HepG2 (cell line): Measurements from ENCODE around the gene ANKRD10. TPM values are rescaled to one million over a fixed set of nuclear protein-coding genes. Genes with fewer than 3 reads are reported as not detected.

Experiments
- ATF7 ChIP-seq, 2 experiments: fragments of 450-650 bp in 1 of 2; sonication (generic) in 1 of 2; formaldehyde crosslinking in 1 of 2; IDR thresholded peaks; 2 replicates each; pipeline versions ENCODE4 v1.4.0 to v1.6.1; 2016 to 2020; ENCODE audit warnings: antibody characterized with exemption in 1 of 2, mild to moderate bottlenecking in 1 of 2, missing genetic modification reagents in 1 of 2
- JUND ChIP-seq: sonication (generic); formaldehyde crosslinking; IDR thresholded peaks from 2 replicates; pipeline ENCODE4 v1.8.0; 2022; ENCODE audit warnings: mild to moderate bottlenecking, missing genetic modification reagents
- KDM6A ChIP-seq: IDR thresholded peaks from 2 replicates; pipeline ENCODE4 v1.6.1; 2016; ENCODE audit warnings: low read depth
- MED8 ChIP-seq: sonication (generic); formaldehyde crosslinking; IDR thresholded peaks from 2 replicates; pipeline ENCODE4 v1.8.1; 2023; ENCODE audit warnings: mild to moderate bottlenecking, missing genetic modification reagents; ENCODE audit not compliant: insufficient replicate concordance
- MTF2 ChIP-seq: sonication (generic); formaldehyde crosslinking; IDR thresholded peaks from 2 replicates; pipeline ENCODE4 v1.5.0; 2020; ENCODE audit warnings: missing genetic modification reagents, borderline replicate concordance
- NFE2L1 ChIP-seq: sonication (generic); formaldehyde crosslinking; IDR thresholded peaks from 2 replicates; pipeline ENCODE4 v1.4.0; 2020; ENCODE audit warnings: missing genetic modification reagents, mild to moderate bottlenecking, borderline replicate concordance
- PAXIP1 ChIP-seq: sonication (generic); formaldehyde crosslinking; conservative IDR thresholded peaks from 2 replicates; pipeline ENCODE4 v1.4.0; 2020; ENCODE audit warnings: mild to moderate bottlenecking, missing genetic modification reagents, moderate library complexity
- PHF8 ChIP-seq: sonication (generic); formaldehyde crosslinking; IDR thresholded peaks from 2 replicates; pipeline ENCODE4 v1.5.0; 2020; ENCODE audit warnings: missing genetic modification reagents
- SIN3A ChIP-seq: IDR thresholded peaks from 2 replicates; pipeline ENCODE4 v1.6.1; 2011; ENCODE audit warnings: low read depth, mild to moderate bottlenecking, control low read depth, low read length, borderline replicate concordance
- TARDBP ChIP-seq: sonication (generic); formaldehyde crosslinking; IDR thresholded peaks from 2 replicates; pipeline ENCODE4 v1.8.0; 2022; ENCODE audit warnings: mild to moderate bottlenecking, missing genetic modification reagents
- THAP7 ChIP-seq: sonication (generic); formaldehyde crosslinking; IDR thresholded peaks from 2 replicates; pipeline ENCODE4 v1.8.1; 2023; ENCODE audit warnings: mild to moderate bottlenecking, missing genetic modification reagents
- THRA ChIP-seq: sonication (generic); formaldehyde crosslinking; IDR thresholded peaks from 2 replicates; pipeline ENCODE4 v1.4.0; 2020; ENCODE audit warnings: missing genetic modification reagents, borderline replicate concordance
- U2AF2 ChIP-seq: fragments of 200-400 bp; formaldehyde crosslinking; IDR thresholded peaks from 2 replicates; pipeline ENCODE4 v1.6.1; 2017; ENCODE audit warnings: low read depth, mild to moderate bottlenecking, low read length
- XBP1 ChIP-seq: sonication (generic); formaldehyde crosslinking; IDR thresholded peaks from 2 replicates; pipeline ENCODE4 v1.5.0; 2020; ENCODE audit warnings: missing genetic modification reagents
- ZFP36L1 ChIP-seq: sonication (generic); formaldehyde crosslinking; IDR thresholded peaks from 2 replicates; pipeline ENCODE4 v1.8.0; 2022; ENCODE audit warnings: mild to moderate bottlenecking, missing genetic modification reagents, moderate library complexity
- ZFX ChIP-seq: sonication (generic); formaldehyde crosslinking; IDR thresholded peaks from 2 replicates; pipeline ENCODE4 v1.4.0; 2020; ENCODE audit warnings: mild to moderate bottlenecking, low read depth, missing genetic modification reagents, moderate library complexity
- ZNF275 ChIP-seq: sonication (generic); formaldehyde crosslinking; IDR thresholded peaks from 2 replicates; pipeline ENCODE4 v1.8.0; 2022; ENCODE audit warnings: missing genetic modification reagents, mild to moderate bottlenecking, inconsistent platforms, borderline replicate concordance
- ZSCAN29 ChIP-seq: sonication (generic); formaldehyde crosslinking; conservative IDR thresholded peaks from 2 replicates; pipeline ENCODE4 v1.4.0; 2020; ENCODE audit warnings: mild to moderate bottlenecking, missing genetic modification reagents
- polyA plus RNA-seq, 8 experiments: library from polyadenylated mRNA; depleted of rRNA in 3 of 8; stranded (reverse) in 7 of 8; unstranded in 1 of 8; fragments of >200 nt; fragmentation: Illumina TruSeq in 4 of 8; extraction: Trizol in 4 of 8; gene quantifications; 2 replicates each; pipeline versions ENCODE4 v1.2.1 to v1.2.3, GENCODE V29; 2011 to 2016; ENCODE audit warnings: low read depth in 4 of 8, missing spikeins in 1 of 8, mixed read lengths in 1 of 8; ENCODE audit not compliant: insufficient read depth in 1 of 8
- total RNA-seq, 5 experiments: library from RNA; depleted of rRNA; stranded (reverse); fragments of >200 nt; fragmentation: Illumina TruSeq; extraction: Trizol; gene quantifications; 2 replicates each; pipeline ENCODE4 v1.2.3, GENCODE V29; 2016; ENCODE audit warnings: low read depth in 1 of 5

Gene ANKRD10
- total and polyA plus RNA-seq, 2 of the 13 experiments (the other 11 are each of a cell fraction or from before 2014, with no cell fraction given): 108 to 115 TPM

- TF ChIP-seq THRA (no peak; the same call in 1 of the 2 replicates), NFE2L1 (no peak), KDM6A (CRISPR knock-in tag) (no peak), JUND (CRISPR knock-in tag) (peak; percentile 86), TARDBP (CRISPR knock-in tag) (no peak), ZSCAN29 (CRISPR knock-in tag) (no peak), ZNF275 (CRISPR knock-in tag) (0 out of 2 replicates have a peak, but pooled peaks have one; percentile 63), ATF7 (IDR thresholded peaks at IDR 0.05) (peak; percentile 77), ATF7 (CRISPR knock-in tag; IDR thresholded peaks at IDR 0.05) (peak; percentile 80), THAP7 (no peak), MTF2 (CRISPR knock-in tag) (no peak), PHF8 (CRISPR knock-in tag) (peak; percentile 17; the same call in 1 of the 2 replicates), U2AF2 (no peak), PAXIP1 (CRISPR knock-in tag) (no peak; the same call in 1 of the 2 replicates), XBP1 (CRISPR knock-in tag) (no peak), MED8 (no peak), ZFP36L1 (CRISPR knock-in tag) (peak; percentile 84; the same call in 1 of the 2 replicates), ZFX (CRISPR knock-in tag) (peak; percentile 40; the same call in 1 of the 2 replicates), SIN3A (no peak)
These were observed 44.8 kb downstream of the ANKRD10 start (continued) for GRCh38 chr13:110869805-110870706.
